Suprapubic skin (tissue), 4 donors: ENCODE data around the gene DCAF7.

Experiments used
- EP300 ChIP-seq: sonication (generic); formaldehyde crosslinking; IDR thresholded peaks from one replicate; pipeline ENCODE4 v1.6.1; 2017; ENCODE audit warnings: antibody characterized with exemption
- POLR2A ChIP-seq, 2 donors: fragments of 450-650 bp; IDR thresholded peaks; one replicate each; pipeline ENCODE4 v1.6.1; 2017; ENCODE audit warnings: antibody characterized with exemption in 2 of 2, mild to moderate bottlenecking in 2 of 2, moderate library complexity in 2 of 2
- POLR2AphosphoS5 ChIP-seq, 3 donors: sonication (generic); formaldehyde crosslinking; IDR thresholded peaks; one replicate each; pipeline ENCODE4 v1.6.1; 2017; ENCODE audit warnings: antibody characterized with exemption in 3 of 3
- TF ChIP-seq, protein P1 (sequence below), 2 donors: fragments of 200-600 bp in 1 of 2; fragments of 450-650 bp in 1 of 2; sonication (generic) in 1 of 2; IDR thresholded peaks; one replicate each; pipeline ENCODE4 v1.5.1; 2016 to 2019; ENCODE audit warnings: antibody characterized with exemption in 2 of 2, mild to moderate bottlenecking in 1 of 2, moderate library complexity in 1 of 2

DNA sequence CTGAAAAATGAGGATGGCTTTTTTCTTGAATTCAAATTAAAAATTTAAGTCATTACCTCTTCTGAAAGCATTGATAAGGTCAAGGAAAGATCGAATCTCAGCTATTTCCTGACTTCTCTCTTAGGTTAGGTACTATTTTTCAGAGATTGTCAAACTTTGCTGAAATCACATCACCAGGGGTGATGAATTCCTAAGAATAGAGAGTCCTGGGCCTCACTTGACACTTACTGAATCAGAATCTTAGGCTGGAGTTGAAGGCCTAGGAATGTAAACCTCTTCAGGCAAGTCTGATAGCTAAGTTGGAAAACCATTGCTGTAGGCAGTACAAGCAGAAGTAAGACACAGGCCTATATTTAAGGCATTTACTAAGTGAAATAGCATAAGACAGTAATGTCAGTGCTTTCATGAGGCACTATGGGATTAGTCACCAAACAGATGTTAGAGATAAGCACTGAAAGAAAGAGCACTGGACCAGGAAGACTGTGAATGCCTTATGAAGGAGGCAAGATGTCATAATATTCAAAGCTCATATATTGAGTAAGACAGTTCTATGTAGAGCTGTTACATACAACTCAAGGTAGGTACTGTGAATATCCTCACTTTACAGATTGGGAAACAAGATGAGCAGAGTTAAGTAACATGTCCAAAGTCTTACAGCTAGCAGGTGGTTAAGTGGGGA, 21.5 kb downstream of the DCAF7 start:
- TF ChIP-seq, protein P1, sequence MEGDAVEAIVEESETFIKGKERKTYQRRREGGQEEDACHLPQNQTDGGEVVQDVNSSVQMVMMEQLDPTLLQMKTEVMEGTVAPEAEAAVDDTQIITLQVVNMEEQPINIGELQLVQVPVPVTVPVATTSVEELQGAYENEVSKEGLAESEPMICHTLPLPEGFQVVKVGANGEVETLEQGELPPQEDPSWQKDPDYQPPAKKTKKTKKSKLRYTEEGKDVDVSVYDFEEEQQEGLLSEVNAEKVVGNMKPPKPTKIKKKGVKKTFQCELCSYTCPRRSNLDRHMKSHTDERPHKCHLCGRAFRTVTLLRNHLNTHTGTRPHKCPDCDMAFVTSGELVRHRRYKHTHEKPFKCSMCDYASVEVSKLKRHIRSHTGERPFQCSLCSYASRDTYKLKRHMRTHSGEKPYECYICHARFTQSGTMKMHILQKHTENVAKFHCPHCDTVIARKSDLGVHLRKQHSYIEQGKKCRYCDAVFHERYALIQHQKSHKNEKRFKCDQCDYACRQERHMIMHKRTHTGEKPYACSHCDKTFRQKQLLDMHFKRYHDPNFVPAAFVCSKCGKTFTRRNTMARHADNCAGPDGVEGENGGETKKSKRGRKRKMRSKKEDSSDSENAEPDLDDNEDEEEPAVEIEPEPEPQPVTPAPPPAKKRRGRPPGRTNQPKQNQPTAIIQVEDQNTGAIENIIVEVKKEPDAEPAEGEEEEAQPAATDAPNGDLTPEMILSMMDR (IDR thresholded peaks at IDR 0.05), result no peak
- TF ChIP-seq POLR2AphosphoS5 (IDR thresholded peaks at IDR 0.05) (no peak), EP300 (no peak), POLR2A (IDR thresholded peaks at IDR 0.05) (no peak)
